OCI-LY1 (cell line): Measurements from ENCODE around the gene FCRLA.

Source experiments
- CTCF ChIP-seq: fragments of 200-600 bp; sonication (generic), shearing (Covaris generic); IDR thresholded peaks from 2 replicates; pipeline ENCODE4 v1.5.1; 2017; ENCODE audit warnings: mild to moderate bottlenecking, antibody characterized with exemption, low read length, moderate library complexity, mixed read lengths
- EZH2 ChIP-seq: fragments of 200-600 bp; sonication (generic), shearing (Covaris generic); IDR thresholded peaks from 2 replicates; pipeline ENCODE4 v1.8.0; 2017; ENCODE audit warnings: borderline replicate concordance, mixed run types, mild to moderate bottlenecking, antibody characterized with exemption, low read length, moderate library complexity, mixed read lengths

DNA sequence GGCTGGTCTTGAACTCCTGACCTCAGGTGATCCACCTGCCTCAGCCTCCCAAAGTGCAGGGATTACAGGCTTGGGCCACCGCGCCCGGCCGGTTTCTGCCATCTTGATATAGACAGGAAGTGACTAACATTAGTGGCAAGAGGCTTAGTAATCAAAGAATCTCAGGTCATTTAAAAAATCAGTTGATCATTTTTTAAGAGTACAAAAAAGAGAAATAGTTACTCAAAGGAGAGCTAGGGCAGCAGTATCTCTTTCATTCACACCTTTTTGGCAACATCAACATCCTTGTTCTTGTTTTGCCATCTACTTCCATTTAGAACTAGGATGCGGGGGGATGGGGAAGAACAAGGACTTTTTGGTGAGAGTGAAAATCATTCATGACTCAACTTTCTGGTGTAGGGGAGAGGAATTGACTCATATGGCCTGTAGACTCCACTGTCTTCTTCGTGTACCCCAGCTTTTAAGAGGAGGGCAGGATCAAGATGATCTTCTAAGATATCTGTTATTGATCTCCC, 23.1 kb downstream of the FCRLA start:
- TF ChIP-seq CTCF = no peak
- TF ChIP-seq EZH2 = no peak
